Type B pancreatic cell (in vitro differentiated cells): ENCODE data around the gene GRIFIN. TPM values are rescaled to one million over a fixed set of nuclear protein-coding genes. Genes with fewer than 3 reads are reported as not detected.

Source experiments
- DNase-seq: peaks from one replicate; pipeline ENCODE4 v3.0.0; 2021; ENCODE audit warnings: mixed read lengths; ENCODE audit not compliant: unreplicated experiment; ENCODE audit errors: extremely low spot score
- H3K27ac Mint-ChIP-seq: 2 replicates; pipeline ENCODE4 v1.8.0; 2021; ENCODE audit warnings: mild to moderate bottlenecking, mixed read lengths
- H3K27me3 Mint-ChIP-seq: 2 replicates; pipeline ENCODE4 v1.8.0; 2021; ENCODE audit warnings: mixed read lengths
- H3K36me3 Mint-ChIP-seq: 2 replicates; pipeline ENCODE4 v1.8.0; 2021; ENCODE audit warnings: mixed read lengths
- H3K4me1 Mint-ChIP-seq: one replicate; pipeline ENCODE4 v1.8.0; 2021; ENCODE audit warnings: mixed read lengths; ENCODE audit not compliant: unreplicated experiment
- H3K4me3 Mint-ChIP-seq: 2 replicates; pipeline ENCODE4 v1.8.0; 2021; ENCODE audit warnings: mild to moderate bottlenecking, mixed read lengths
- H3K9me3 Mint-ChIP-seq: 2 replicates; pipeline ENCODE4 v1.8.0; 2021; ENCODE audit warnings: mixed read lengths
- CTCF ChIP-seq: fragments of 200-600 bp; sonication (generic); conservative IDR thresholded peaks from 2 replicates; pipeline ENCODE4 v1.5.0; 2021; ENCODE audit warnings: antibody characterized with exemption, mild to moderate bottlenecking
- total RNA-seq: library from RNA; stranded (reverse); gene quantifications from 2 replicates; pipeline ENCODE4 v1.2.1, GENCODE V29; 2021; ENCODE audit warnings: low replicate concordance

The GRIFIN gene
- total RNA-seq, 1 donor from 2014 or later = not detected

GRCh38 chr7:2498708-2499107, 22.5 kb upstream of the GRIFIN start:
- DNase-seq = no peak
- H3K27me3 Mint-ChIP-seq = no peaks in the 10 kb centered on the region
- no peak overlapping the region for H3K4me3 Mint-ChIP-seq
- H3K27ac Mint-ChIP-seq = no peak overlapping the region
- peaks cover 21% of the 10 kb centered on the region for H3K4me1 Mint-ChIP-seq
- no peaks in the 10 kb centered on the region for H3K36me3 Mint-ChIP-seq
- no peaks in the 10 kb centered on the region for H3K9me3 Mint-ChIP-seq
- no peak for TF ChIP-seq CTCF

GRCh38 chr7:2497500-2498336, 21.5 kb upstream of the GRIFIN start:
- Mint-ChIP-seq H3K27ac (no peak overlapping the region), H3K4me1 (peaks cover 21% of the 10 kb centered on the region), H3K9me3 (no peaks in the 10 kb centered on the region), H3K36me3 (no peaks in the 10 kb centered on the region), H3K27me3 (no peaks in the 10 kb centered on the region), H3K4me3 (no peak overlapping the region)
- TF ChIP-seq CTCF = no peak
- DNase-seq = no peak

GRCh38 chr7:2497065-2497464, 20.9 kb upstream of the GRIFIN start:
- no peak overlapping the region for H3K27ac Mint-ChIP-seq
- H3K9me3 Mint-ChIP-seq = no peaks in the 10 kb centered on the region
- no peak for TF ChIP-seq CTCF
- no peak overlapping the region for H3K4me3 Mint-ChIP-seq
- H3K27me3 Mint-ChIP-seq = no peaks in the 10 kb centered on the region
- no peaks in the 10 kb centered on the region for H3K36me3 Mint-ChIP-seq
- no peak for DNase-seq
- peaks cover 21% of the 10 kb centered on the region for H3K4me1 Mint-ChIP-seq

GRCh38 chr7:2496375-2496774, 20.2 kb upstream of the GRIFIN start:
- DNase-seq = no peak
- Mint-ChIP-seq H3K27ac (no peak overlapping the region), H3K4me3 (no peak overlapping the region), H3K9me3 (no peaks in the 10 kb centered on the region), H3K36me3 (no peaks in the 10 kb centered on the region), H3K27me3 (no peaks in the 10 kb centered on the region), H3K4me1 (peaks cover 21% of the 10 kb centered on the region)
- no peak for TF ChIP-seq CTCF

- Mint-ChIP-seq H3K4me1 (peaks cover 20% of the 10 kb centered on the region), H3K9me3 (no peaks in the 10 kb centered on the region), H3K36me3 (no peaks in the 10 kb centered on the region), H3K4me3 (no peak overlapping the region), H3K27ac (no peak overlapping the region), H3K27me3 (no peaks in the 10 kb centered on the region)
- no peak for TF ChIP-seq CTCF
- DNase-seq = no peak
Measured at GRCh38 chr7:2495418-2496299, 19.5 kb upstream of the GRIFIN start.
